ENCODE data around the gene S100A6.

GRCh38 chr1:153525088-153525728, 10.6 kb downstream of the S100A6 start:
- TF ChIP-seq CTCF (IDR thresholded peaks at IDR 0.05; ENCODE audit: low read depth, low read length, poor library complexity, severe bottlenecking), result no peak
- TF ChIP-seq EZH2phosphoT487 (IDR thresholded peaks at IDR 0.05; ENCODE audit: borderline replicate concordance, low read length), result no peak

Data from DOHH2 (cell line).